Duodenal mucosa (tissue), 2 donors: ENCODE results near the gene FAM185A.
A peak's percentile ranks its signal among the peaks of the same experiment; 100 is the strongest.
"Not testable (repeated sequence)": the region's sequence is repeated elsewhere in the genome, so short reads cannot be mapped to it uniquely, and the experiment has no call there.

ENCODE experiments used
- H3K27ac ChIP-seq: one replicate; pipeline ENCODE4 v1.7.0; 2013; ENCODE audit warnings: low read depth, low read length
- H3K27me3 ChIP-seq, 2 donors: one replicate each; pipeline ENCODE4 v1.7.0; 2013; ENCODE audit warnings: low read length in 2 of 2, control low read depth in 1 of 2; ENCODE audit not compliant: insufficient read depth in 2 of 2, control insufficient read depth in 1 of 2
- H3K36me3 ChIP-seq, 2 donors: one replicate each; pipeline ENCODE4 v1.7.0; 2013; ENCODE audit warnings: low read length in 2 of 2, control low read depth in 1 of 2; ENCODE audit not compliant: insufficient read depth in 2 of 2, control insufficient read depth in 1 of 2
- H3K4me1 ChIP-seq, 2 donors: one replicate each; pipeline ENCODE4 v1.7.0; 2013; ENCODE audit warnings: low read length in 2 of 2, control low read depth in 1 of 2; ENCODE audit not compliant: insufficient read depth in 2 of 2, control insufficient read depth in 1 of 2
- H3K4me3 ChIP-seq, 2 donors: one replicate each; pipeline ENCODE4 v1.7.0; 2013; ENCODE audit warnings: low read length in 2 of 2, low read depth in 1 of 2
- H3K9ac ChIP-seq, 2 donors: one replicate each; pipeline ENCODE4 v1.7.0; 2013; ENCODE audit warnings: low read length in 2 of 2, low read depth in 1 of 2
- H3K9me3 ChIP-seq, 2 donors: one replicate each; pipeline ENCODE4 v1.7.0; 2013; ENCODE audit warnings: low read length in 2 of 2, control low read depth in 1 of 2; ENCODE audit not compliant: control insufficient read depth in 1 of 2

Gene FAM185A

DNA sequence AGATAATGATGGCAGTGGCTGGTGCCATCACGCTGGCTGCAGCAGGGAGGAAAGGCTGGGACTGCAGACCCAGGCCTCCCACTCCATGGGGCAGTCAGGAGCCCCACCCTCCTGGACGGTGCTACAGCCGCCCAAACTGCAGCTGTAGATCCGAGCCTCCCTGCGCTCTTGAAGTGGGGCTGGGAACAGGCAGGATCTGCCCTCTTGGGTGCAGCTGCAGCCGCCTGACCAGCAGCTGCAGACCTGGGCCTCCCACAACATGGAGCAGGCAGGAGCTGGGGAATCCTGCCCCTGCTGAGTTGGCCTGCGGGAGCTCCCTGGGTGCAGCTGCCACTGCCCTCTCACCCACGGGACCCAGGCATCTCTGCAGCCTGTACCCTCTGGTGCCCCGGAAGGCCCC is 4.9 kb upstream of the FAM185A start:
- H3K9me3 ChIP-seq, H3K9ac ChIP-seq, H3K27ac ChIP-seq, H3K4me1 ChIP-seq, H3K36me3 ChIP-seq, H3K27me3 ChIP-seq, H3K4me3 ChIP-seq: not testable (repeated sequence)

GRCh38 chr7:102745494-102746288 is 3.1 kb upstream of the FAM185A start:
- not testable (repeated sequence) for H3K4me3 ChIP-seq, H3K27me3 ChIP-seq, H3K36me3 ChIP-seq, H3K9ac ChIP-seq, H3K4me1 ChIP-seq, H3K9me3 ChIP-seq, H3K27ac ChIP-seq

DNA sequence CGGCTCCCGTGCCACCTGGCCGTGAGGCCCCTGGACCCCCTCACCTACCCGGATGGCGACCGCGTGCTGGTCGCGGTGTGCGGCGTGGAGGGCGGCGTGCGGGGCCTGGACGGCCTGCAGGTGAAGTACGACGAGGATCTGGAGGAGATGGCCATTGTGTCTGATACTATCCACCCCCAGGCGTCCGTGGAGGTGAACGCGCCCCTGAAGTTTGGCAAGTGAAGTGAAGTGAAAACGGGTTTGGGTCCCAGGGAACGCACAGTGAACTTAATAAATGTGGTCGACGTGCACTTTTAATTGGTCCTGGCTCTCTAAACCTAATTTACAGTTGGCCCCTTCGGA is 617 bp downstream of the FAM185A start:
- not testable (repeated sequence) for H3K9me3 ChIP-seq, H3K27me3 ChIP-seq, H3K36me3 ChIP-seq, H3K4me1 ChIP-seq, H3K27ac ChIP-seq
- Histone ChIP-seq H3K9ac (peak overlapping the region; percentile 41 to 74), H3K4me3 (peak overlapping the region; percentile 69 to 81)

DNA sequence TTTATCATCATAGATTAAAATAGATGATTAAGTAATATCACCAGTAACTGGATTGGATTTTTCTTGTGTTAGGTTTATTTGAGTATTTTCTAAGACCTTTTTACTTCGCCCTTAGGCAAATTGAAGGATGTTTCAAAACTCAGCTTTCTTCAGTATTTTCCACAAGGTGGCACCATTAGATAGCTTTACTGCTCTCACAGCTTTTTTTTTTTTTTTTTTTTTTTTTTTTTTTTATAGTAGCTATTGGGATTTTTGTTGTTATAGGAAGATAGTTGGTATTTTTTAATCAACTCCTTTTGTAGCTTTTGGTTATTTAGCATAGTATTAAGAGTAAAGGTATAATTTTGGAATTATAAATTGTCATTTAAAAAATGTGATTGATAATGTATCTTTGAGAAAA is 9.4 kb downstream of the FAM185A start:
- H3K4me1 ChIP-seq, H3K36me3 ChIP-seq, H3K9ac ChIP-seq, H3K27ac ChIP-seq, H3K9me3 ChIP-seq, H3K27me3 ChIP-seq, H3K4me3 ChIP-seq: not testable (repeated sequence)

- not testable (repeated sequence) for H3K36me3 ChIP-seq, H3K27me3 ChIP-seq, H3K9me3 ChIP-seq, H3K9ac ChIP-seq, H3K27ac ChIP-seq, H3K4me3 ChIP-seq, H3K4me1 ChIP-seq
Observed at GRCh38 chr7:102759934-102760333, 11.1 kb downstream of the FAM185A start.

DNA sequence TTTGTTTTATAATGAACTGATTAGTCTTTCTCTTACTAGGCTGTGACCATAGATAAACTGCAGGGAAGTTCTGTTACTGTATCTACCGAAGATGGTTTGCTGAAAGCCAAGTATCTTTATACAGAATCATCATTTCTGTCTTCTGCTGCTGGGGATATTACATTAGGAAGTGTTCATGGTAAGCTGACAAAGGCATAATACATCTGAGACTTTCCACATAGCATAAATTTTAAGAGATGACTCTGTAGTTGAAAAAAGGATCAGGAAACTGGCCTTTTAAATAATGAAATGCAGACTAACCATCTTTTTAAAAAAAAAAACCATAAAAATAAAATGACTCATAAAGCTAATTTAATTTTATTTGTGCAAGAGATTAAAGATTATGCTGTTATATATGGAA is 12.4 kb downstream of the FAM185A start:
- not testable (repeated sequence) for H3K4me1 ChIP-seq, H3K36me3 ChIP-seq, H3K27me3 ChIP-seq, H3K4me3 ChIP-seq, H3K9ac ChIP-seq, H3K27ac ChIP-seq, H3K9me3 ChIP-seq

- not testable (repeated sequence) for H3K4me1 ChIP-seq, H3K9me3 ChIP-seq, H3K9ac ChIP-seq, H3K27ac ChIP-seq, H3K27me3 ChIP-seq, H3K4me3 ChIP-seq, H3K36me3 ChIP-seq
Observed at GRCh38 chr7:102763295-102763905, 14.6 kb downstream of the FAM185A start.

DNA sequence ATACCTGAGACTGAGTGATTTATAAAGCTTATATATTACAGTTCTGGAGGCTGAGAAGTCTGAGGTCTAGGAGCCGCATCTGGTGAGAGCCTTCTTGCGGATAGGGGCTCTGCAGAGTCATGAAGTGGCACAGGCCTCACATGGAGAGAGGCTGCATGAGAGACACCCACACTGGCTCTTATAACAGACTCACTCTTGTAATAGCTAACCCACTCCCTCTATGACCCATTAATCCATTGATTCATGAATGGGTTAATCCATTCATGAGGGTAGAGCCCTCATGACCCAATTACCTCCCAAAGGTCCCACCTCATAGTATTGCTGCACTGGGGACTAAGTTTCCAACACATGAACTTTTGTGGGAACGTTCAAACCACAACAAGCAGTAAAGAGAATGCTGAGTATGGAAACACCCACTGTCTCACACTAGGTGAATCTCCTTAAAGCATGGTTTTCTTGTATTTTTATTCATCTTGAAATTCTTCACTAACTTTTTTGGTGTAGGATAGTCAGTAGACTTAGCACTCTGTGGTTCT is 20.9 kb downstream of the FAM185A start:
- H3K4me1 ChIP-seq, H3K9me3 ChIP-seq, H3K27ac ChIP-seq, H3K4me3 ChIP-seq, H3K27me3 ChIP-seq, H3K9ac ChIP-seq, H3K36me3 ChIP-seq: not testable (repeated sequence)

DNA sequence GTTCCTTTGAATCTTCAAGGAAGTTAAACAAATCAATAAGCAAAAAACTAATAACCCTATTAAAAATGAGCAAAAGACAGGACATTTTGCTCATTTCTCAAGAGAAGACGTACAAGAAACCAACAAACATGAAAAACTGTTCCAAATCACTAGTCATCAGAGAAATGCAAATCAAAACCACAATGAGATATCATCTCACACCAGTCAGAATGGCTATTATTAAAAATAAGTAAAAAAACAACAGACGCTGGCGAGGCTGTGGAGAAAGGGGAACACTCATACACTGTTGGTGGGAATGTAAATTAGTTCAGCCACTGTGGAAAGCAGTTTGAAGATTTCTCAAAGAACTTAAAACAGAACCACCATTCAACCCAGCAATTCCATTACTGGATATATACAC is 21.7 kb downstream of the FAM185A start:
- not testable (repeated sequence) for H3K4me3 ChIP-seq, H3K36me3 ChIP-seq, H3K27me3 ChIP-seq, H3K4me1 ChIP-seq, H3K27ac ChIP-seq, H3K9ac ChIP-seq, H3K9me3 ChIP-seq

- H3K4me3 ChIP-seq, H3K27me3 ChIP-seq: not testable (repeated sequence)
Observed at GRCh38 chr7:102776217-102776616, 27.4 kb downstream of the FAM185A start.

More at GRCh38 chr7:102776217-102776616, 27.4 kb downstream of the FAM185A start:
- not testable (repeated sequence) for H3K9me3 ChIP-seq, H3K36me3 ChIP-seq, H3K9ac ChIP-seq, H3K27ac ChIP-seq, H3K4me1 ChIP-seq
